Mesothelial cell of epicardium (in vitro differentiated cells): ENCODE results near the gene CAMTA1. TPM values are rescaled to one million over a fixed set of nuclear protein-coding genes. Genes with fewer than 3 reads are reported as not detected.

Source experiments
- DNase-seq, 2 experiments: peaks; one replicate each; pipeline ENCODE4 v3.0.0; 2021; ENCODE audit warnings: low spot score in 2 of 2; ENCODE audit not compliant: unreplicated experiment in 2 of 2
- H3K27ac Mint-ChIP-seq: 2 replicates; pipeline ENCODE4 v1.8.0; 2021; ENCODE audit warnings: mixed read lengths
- H3K27me3 Mint-ChIP-seq: 2 replicates; pipeline ENCODE4 v1.8.0; 2021; ENCODE audit warnings: low read depth, mixed read lengths
- H3K36me3 Mint-ChIP-seq: 2 replicates; pipeline ENCODE4 v1.8.0; 2021; ENCODE audit warnings: mixed read lengths
- H3K4me1 Mint-ChIP-seq: 2 replicates; pipeline ENCODE4 v1.8.0; 2021; ENCODE audit warnings: mixed read lengths
- H3K4me3 Mint-ChIP-seq: 2 replicates; pipeline ENCODE4 v1.8.0; 2021; ENCODE audit warnings: mild to moderate bottlenecking, moderate library complexity, mixed read lengths
- H3K9me3 Mint-ChIP-seq: 2 replicates; pipeline ENCODE4 v1.8.0; 2021; ENCODE audit warnings: mixed read lengths
- total RNA-seq: library from RNA; stranded (reverse); gene quantifications from 3 replicates; pipeline ENCODE4 v1.2.1, GENCODE V29; 2021
- TF ChIP-seq, protein P1 (sequence below): fragments of 200-600 bp; sonication (generic); IDR thresholded peaks from one replicate; pipeline ENCODE4 v1.5.0; 2021; ENCODE audit warnings: antibody characterized with exemption; ENCODE audit not compliant: unreplicated experiment

The CAMTA1 gene
- total RNA-seq, 1 donor from 2014 or later, result 70.4 TPM

DNA sequence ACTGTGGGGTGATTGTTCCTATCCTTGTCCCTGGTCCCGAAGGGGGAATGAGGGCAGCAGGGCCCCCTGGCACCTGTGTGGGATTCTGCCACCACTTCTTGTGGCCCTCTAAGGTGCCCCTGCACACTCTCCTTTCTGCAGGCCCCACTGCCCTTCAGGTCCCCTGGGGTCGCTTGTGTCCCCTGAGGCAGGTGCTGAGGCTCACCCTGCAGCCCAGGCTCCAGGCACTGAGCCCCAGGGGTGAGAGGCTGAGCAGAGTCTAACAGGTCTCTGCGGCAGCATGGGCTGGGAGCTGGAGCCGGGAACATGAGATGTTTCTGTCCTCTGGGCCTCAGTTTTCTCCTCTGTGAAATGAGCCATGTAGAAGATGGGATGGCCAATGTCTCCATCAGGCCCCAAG is 774.9 kb downstream of the CAMTA1 start:
- no peaks in the 10 kb centered on the region for H3K9me3 Mint-ChIP-seq
- no peak overlapping the region for H3K4me3 Mint-ChIP-seq
- H3K27ac Mint-ChIP-seq, result no peak overlapping the region
- no peak for DNase-seq
- TF ChIP-seq, protein P1, sequence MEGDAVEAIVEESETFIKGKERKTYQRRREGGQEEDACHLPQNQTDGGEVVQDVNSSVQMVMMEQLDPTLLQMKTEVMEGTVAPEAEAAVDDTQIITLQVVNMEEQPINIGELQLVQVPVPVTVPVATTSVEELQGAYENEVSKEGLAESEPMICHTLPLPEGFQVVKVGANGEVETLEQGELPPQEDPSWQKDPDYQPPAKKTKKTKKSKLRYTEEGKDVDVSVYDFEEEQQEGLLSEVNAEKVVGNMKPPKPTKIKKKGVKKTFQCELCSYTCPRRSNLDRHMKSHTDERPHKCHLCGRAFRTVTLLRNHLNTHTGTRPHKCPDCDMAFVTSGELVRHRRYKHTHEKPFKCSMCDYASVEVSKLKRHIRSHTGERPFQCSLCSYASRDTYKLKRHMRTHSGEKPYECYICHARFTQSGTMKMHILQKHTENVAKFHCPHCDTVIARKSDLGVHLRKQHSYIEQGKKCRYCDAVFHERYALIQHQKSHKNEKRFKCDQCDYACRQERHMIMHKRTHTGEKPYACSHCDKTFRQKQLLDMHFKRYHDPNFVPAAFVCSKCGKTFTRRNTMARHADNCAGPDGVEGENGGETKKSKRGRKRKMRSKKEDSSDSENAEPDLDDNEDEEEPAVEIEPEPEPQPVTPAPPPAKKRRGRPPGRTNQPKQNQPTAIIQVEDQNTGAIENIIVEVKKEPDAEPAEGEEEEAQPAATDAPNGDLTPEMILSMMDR, result no peak
- H3K27me3 Mint-ChIP-seq, result peaks cover 8% of the 10 kb centered on the region
- H3K36me3 Mint-ChIP-seq, result no peaks in the 10 kb centered on the region
- peaks cover 22% of the 10 kb centered on the region for H3K4me1 Mint-ChIP-seq

DNA sequence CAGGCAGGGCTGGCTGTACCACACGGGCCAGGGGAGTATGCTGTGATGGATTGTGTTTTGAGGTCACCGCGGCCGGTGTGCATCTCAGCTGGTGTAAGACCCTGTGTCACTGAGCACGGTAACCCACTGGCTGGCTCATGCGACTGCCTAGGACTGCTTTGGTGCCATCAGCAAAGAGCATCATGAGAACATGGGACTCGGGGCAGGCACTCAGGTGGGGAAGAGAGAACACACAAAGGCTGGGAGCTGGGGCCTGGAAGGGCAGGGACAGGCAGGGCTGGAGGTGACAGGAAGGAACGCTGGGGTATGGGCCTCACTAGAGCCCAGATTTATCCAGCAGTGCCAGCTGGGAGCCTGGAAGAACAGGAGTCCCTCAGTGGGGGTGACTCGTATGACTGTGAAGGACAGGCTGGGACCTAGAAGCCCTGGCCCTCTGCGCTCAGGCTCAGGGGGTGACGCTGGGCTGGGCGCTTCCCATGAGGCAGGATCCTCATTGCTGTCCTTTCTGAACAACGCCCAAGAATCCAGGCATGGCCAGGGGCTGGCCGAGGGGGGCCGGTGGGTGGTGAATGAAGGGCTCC is 775.4 kb downstream of the CAMTA1 start:
- DNase-seq, result no peak
- H3K36me3 Mint-ChIP-seq, result no peaks in the 10 kb centered on the region
- H3K27ac Mint-ChIP-seq, result no peak overlapping the region
- H3K27me3 Mint-ChIP-seq, result peaks cover 3% of the 10 kb centered on the region
- H3K4me3 Mint-ChIP-seq, result no peak overlapping the region
- TF ChIP-seq, protein P1, result no peak
- H3K9me3 Mint-ChIP-seq, result no peaks in the 10 kb centered on the region
- peaks cover 22% of the 10 kb centered on the region for H3K4me1 Mint-ChIP-seq

DNA sequence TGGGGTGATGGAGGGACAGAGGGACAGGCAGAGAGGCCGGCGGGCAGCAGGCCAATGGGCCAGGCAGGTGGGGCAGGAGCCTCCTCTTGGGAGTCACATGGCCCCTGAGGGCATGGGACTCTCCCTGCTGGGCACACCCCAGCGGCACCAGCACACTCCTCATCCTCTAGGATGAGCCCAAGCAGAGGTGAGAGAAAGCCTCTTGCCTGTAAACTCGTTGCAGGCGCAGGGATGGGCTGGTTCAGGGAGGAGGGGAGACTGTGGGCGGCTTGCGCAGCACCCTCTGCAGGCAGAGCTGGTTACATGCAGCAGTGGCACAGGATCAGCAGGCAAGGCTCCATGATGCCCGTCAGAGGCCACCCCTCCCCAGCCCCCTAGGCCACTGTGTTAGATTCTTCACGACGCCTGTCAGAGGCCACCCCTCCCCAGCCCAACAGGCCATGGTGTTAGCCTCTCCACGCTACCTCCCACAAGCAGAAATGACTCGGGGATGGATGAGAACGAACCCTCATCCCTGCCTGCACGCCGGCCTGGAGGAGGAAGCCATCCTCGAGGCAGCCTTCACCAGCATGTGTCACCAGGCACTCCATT is 776.2 kb downstream of the CAMTA1 start:
- TF ChIP-seq, protein P1, result peak; percentile 17

DNA sequence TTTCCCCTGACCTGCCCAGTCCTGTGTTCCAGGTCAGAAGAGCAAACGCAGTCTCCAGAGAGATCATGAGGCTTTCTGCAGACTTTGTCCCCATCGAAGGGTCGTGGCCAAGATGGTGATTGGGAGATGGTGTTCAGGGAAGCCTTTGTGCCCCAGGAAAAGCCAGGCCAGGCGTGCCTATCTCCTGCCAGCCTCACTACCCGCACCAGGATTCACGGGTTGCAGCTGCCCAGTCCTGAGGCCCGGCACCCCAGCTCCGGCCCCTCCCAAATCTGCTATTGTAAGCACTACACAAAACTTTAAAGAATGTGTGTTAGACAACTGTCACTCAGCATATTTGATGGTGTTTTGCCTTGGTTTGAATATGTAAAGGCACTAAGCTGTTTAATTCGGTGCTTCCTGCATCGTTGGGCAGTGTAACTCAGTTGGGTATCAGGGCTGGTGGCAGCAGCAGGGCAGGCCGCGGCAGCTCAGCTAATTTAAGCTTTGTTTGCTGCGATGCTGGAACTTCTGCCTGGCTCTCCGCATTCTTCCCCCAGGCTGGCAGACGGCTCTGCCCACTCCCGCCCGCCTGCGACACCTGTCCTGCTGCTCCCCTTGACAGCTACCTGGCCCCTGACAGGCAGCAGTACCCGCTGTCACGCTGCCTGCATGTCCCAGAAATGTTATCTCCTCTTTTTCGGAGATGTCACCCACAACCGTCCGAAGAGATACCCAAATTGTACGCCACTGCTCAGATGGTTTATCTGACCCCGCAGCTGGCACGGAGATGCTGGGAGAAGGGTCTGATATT is 776.9 kb downstream of the CAMTA1 start:
- Mint-ChIP-seq H3K36me3 (no peaks in the 10 kb centered on the region), H3K27me3 (no peaks in the 10 kb centered on the region), H3K4me3 (no peak overlapping the region), H3K9me3 (no peaks in the 10 kb centered on the region), H3K4me1 (peaks cover 20% of the 10 kb centered on the region), H3K27ac (no peak overlapping the region)
- DNase-seq, result no peak
- TF ChIP-seq, protein P1, result no peak

More for the DNA sequence above, 776.2 kb downstream of the CAMTA1 start:
- Mint-ChIP-seq H3K9me3 (no peaks in the 10 kb centered on the region), H3K4me1 (peaks cover 21% of the 10 kb centered on the region), H3K4me3 (no peak overlapping the region), H3K27ac (no peak overlapping the region), H3K36me3 (no peaks in the 10 kb centered on the region), H3K27me3 (peaks cover under 1% of the 10 kb centered on the region)
- peak in 1 of 2 experiments; percentile 48 for DNase-seq

DNA sequence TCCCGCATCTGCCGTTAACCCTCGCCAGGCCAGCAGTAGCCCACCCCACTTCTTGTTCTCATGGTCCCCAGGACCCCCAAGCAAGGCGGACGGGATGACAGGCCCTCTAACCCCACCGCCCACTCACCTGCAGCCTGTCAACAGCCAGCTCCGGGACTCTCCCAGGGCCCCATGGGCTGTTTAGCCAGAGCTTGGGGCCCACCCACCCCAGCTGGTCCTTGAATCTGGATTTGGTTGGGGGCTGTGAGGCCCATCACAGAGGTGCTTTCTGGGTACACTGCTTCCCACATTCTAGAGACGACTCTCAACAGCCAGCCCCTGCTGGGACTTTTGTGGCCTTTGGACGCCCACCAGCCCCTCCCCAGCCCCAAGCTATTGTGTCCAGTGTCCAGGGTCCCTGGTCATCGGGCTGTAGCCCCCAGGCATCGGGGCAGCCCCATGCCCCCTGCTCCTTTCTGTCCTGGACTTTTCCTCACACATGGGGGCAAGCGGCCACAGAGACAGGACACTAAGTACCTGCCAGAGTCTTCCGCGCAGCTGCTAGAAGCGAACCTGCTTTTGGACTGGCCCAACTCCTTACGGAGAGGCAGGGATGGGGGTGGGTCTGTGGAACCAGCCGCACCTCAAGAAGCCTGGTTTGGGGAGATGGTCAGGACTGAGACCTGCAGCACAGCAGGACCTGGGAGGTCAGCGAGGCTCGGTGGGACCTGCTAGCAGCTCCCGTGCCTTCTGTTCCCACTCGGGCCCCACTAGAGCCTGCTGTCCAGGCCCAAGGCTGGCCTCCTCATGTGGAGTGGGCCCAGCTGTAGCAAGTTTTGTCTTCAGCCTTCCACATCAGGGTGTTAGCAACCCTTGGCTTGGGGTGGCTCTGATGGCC is 777.7 kb downstream of the CAMTA1 start:
- Mint-ChIP-seq H3K4me1 (peaks cover 12% of the 10 kb centered on the region), H3K27ac (no peak overlapping the region), H3K36me3 (no peaks in the 10 kb centered on the region), H3K9me3 (no peaks in the 10 kb centered on the region), H3K4me3 (no peak overlapping the region), H3K27me3 (no peaks in the 10 kb centered on the region)
- no peak for DNase-seq
- TF ChIP-seq, protein P1, result no peak
